DND-41 (cell line): Measurements from ENCODE around the gene H1-8.

Source experiments
- EZH2 ChIP-seq: IDR thresholded peaks from 3 replicates; pipeline ENCODE4 v1.6.1; 2012; ENCODE audit warnings: borderline replicate concordance, low read depth, mild to moderate bottlenecking, moderate library complexity, low read length, inconsistent platforms; ENCODE audit not compliant: severe bottlenecking
- TF ChIP-seq, protein P1 (sequence below): IDR thresholded peaks from 2 replicates; pipeline ENCODE4 v1.5.1; 2012; ENCODE audit warnings: borderline replicate concordance, low read length, moderate library complexity, mild to moderate bottlenecking; ENCODE audit not compliant: poor library complexity, severe bottlenecking; ENCODE audit errors: extremely low read depth

DNA sequence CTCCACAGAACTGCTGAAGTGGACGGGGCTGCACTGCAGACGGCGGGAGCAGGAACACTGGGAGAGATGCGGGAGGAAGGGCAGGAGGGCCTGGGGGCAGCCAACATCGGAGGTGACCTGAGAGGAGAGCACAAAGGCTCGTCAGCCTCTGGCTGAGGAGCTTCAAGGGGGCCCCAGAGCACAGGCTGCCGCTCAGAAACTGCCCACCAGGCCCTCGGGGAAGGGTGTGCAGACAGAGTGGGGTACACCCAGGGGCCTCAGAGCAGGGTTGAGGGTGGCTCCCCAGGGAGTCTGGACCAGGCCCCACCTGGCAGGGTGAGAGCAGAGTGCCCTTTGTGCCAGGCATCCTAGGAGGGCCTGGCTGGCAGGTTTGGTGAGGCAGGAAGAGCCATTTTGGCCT is 29.3 kb upstream of the H1-8 start:
- TF ChIP-seq, protein P1, sequence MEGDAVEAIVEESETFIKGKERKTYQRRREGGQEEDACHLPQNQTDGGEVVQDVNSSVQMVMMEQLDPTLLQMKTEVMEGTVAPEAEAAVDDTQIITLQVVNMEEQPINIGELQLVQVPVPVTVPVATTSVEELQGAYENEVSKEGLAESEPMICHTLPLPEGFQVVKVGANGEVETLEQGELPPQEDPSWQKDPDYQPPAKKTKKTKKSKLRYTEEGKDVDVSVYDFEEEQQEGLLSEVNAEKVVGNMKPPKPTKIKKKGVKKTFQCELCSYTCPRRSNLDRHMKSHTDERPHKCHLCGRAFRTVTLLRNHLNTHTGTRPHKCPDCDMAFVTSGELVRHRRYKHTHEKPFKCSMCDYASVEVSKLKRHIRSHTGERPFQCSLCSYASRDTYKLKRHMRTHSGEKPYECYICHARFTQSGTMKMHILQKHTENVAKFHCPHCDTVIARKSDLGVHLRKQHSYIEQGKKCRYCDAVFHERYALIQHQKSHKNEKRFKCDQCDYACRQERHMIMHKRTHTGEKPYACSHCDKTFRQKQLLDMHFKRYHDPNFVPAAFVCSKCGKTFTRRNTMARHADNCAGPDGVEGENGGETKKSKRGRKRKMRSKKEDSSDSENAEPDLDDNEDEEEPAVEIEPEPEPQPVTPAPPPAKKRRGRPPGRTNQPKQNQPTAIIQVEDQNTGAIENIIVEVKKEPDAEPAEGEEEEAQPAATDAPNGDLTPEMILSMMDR: no peak
- TF ChIP-seq EZH2: no peak
